SKM-1 (cell line): ENCODE results near the gene CENPT.
A peak's percentile ranks its signal among the peaks of the same experiment; 100 is the strongest.

Experiments used
- DNase-seq: peaks from one replicate; lab custom pipeline; 2025; ENCODE audit not compliant: unreplicated experiment; lab: John Stamatoyannopoulos, UW

The CENPT gene

DNA sequence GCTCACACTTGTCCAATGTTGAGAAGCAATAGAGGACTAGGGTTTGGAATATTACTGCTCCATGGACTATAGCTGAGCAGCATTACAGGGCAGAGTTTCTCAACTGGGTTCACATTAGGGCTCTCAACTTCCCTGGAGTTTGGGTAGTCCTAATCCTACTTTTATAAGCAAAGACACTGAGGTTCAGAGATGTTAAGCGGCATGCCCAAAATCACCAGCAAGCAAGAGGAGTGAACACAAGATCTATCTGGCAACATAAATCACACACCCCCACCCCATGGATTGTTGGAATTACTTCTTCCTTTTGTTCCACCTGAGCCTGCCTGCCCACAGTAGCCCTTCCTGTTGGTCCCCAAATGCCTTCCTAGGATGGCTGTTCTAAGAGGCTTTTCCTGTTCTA is 35.6 kb downstream of the CENPT start:
- no peak for DNase-seq

DNA sequence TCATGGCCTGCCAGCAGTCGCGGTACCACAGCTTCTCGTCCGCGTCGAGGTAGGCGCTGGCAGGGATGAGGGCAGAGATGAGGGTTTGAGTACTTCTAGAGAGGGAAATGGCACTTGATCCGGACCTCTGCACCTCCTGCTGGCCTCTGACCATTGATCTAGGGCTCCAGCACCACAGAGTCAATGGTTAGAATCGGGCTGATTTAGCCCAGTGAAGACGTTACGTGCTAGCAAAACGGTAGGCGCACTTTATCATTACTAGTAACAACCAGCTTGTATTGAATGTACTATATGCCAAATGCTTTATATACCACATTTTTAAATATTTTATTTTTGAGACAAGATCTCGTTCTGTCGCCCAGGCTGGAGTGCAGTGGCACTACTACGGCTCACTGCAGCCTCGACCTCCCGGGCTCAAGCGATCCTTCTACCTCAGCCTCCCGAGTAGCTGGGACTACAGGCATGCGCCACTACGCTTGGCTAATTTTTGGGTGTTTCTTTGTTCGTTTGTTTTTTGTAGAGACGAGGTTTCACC is 40.3 kb downstream of the CENPT start:
- no peak for DNase-seq

DNA sequence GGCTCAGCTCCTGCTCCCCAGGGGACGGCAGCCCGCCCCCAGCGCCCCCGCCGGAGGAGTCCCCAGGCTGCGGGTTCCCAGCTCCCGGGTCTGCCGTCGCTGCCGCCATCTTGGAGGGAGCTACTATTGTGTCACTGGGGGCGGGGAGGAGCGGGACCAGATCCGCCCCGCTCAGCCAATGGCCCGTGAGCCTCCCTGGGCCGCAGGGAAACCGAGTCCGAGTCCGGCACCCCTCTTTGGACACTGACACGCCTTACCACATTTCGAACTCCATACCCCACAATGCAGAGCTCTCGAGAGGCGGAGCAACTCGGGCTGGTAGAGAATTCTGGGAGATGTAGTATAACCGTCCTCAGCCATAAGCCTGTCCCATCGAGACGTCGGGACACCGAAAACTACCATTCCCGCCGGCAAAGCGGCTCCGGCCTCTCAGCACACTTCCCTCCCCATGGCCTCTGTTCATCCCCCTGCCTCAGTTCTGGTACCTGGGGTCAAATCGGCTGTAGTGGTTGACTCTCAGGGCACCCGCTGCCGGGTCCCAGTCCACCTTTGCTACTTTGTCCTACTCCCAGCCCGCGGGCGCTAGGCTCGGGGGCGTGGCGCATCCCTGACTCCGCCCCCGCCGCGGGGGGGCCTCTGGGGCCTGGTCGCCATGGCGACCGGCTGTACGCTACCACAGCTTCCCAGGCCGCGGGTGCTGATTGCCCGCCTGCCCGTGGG is 40.9 kb downstream of the CENPT start, which contains the start of the genes RANBP10 and TSNAXIP1:
RANBP10 (minus strand) TSS at position 133 of the 720 bp plus-strand sequence; CDS start at position 109, 24 bp downstream.
TSNAXIP1 (plus strand) TSS at position 462 of the 720 bp plus-strand sequence. CDS start 261 bp downstream, outside the sequence.
- DNase-seq, result peak; percentile 99

DNA sequence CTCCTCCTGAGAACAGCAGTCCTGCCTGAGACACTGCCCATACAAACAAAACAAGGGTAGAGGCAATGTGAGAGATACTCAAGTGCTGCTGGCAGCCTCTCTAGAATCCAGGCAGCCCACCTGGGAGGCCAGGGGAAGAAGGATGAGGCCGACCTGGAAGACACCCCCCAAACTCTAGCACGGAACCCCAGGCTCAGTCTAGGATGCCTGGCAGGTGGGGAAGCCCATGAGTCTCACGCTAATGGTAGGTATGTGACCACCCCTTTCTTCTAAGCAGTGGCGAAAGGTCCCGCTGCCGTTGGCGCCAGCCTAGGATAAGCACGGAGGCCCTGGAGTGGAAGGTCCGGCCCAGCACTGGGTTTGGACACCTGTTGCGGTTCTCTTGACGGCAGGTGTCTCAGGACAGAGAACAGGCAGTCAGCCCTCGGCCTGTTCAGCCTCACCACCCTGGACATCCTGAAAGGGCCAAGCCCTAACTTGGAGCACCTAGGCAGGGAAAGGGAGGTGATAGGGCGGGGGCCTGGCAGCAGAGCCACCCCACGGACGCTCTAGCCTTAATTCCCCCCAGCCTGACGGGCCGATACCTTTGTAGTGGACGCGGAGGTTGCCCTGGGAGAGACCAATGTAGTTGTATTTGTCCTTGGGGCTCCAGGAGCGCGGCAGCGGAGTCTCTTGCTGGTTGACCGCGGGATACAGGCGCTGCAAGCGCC is 41.6 kb downstream of the CENPT start:
- DNase-seq, result no peak

DNA sequence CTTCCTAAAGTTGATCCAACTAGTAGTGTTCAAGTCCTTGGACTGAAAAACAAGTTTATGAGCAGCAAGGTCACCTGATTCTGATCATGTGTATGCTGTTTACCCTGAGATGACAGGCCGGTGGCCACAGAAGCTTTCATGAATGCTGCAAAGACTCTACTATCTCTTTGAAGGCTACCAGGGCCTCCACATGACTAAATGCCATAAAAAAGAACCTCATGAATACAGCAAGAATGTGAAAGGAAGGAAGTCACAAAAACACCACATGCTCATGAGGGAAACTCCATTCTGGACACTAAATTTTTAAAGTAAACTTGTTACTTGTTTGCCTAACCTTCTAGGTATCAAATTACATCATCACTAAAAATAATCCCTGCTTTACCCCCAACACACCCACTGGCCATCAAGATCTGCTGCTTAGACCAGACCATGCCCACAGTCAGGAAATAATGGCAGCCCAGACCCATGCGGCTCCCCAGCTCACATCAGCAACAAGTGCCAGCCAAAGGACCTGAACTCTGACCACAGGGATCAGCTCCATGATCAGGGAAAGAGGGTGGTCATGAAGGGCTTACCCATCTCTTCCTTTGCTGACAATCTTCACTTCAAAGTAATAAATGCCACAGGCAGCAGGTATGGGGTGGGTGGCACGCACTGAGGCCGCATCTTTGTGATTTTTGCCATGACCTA is 42.5 kb downstream of the CENPT start:
- no peak for DNase-seq

DNA sequence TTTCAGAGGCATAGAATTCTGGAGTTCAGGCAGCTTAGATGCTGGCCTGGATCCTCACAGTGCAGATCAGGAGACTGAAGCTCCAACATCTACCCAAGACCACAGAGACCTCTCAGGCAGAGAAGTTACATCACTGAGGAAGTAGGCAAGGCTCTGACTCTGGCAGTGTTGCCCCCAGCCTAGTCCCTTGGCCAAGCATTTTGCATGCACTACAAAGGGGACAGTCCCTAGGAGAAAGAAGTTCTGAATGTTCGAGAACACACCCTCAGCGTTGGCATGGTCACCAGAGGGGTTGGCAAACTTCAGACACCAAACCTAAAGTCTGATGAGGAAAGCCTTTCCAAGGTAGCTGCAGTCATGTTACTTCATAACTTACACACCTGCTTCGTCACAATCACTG is 43.6 kb downstream of the CENPT start:
- DNase-seq, result no peak

DNA sequence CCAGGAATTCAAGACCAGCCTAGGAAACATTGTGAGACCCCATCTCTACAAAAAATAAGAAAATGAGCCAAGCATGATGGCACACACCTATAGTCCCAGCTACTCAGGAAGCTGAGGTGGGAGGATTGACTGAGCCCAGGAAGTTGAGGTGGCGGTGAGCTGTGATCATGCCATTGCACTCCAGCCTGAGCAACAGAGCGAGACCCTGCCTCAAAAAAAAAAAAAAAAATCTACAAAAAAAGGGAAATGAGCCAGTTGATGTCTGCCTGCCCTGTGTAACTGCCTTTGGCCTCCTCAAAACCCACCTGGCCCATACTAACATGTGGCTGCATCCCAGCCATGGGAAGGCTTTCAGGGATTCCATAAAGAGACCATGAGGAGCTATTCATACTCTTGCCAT is 45.6 kb downstream of the CENPT start:
- no peak for DNase-seq

DNA sequence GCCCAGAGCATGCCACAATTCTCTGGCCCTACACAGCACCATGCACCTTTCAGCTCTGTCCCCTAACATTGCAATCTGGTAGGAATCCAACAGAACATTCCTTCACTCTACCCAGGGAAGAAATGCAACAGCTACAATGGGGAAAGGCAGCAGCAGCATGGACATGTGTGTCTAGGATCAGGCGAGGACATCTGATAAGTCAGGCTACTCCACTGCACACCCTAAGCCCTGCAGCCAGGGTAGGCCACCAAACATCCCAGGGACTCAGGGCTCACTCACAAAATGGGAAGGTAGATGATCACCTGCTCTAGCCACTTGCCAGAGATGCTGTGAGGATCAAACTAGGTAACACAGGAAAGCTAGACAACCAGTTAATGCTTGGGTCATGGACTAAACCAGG is 46.3 kb downstream of the CENPT start:
- DNase-seq, result no peak

DNA sequence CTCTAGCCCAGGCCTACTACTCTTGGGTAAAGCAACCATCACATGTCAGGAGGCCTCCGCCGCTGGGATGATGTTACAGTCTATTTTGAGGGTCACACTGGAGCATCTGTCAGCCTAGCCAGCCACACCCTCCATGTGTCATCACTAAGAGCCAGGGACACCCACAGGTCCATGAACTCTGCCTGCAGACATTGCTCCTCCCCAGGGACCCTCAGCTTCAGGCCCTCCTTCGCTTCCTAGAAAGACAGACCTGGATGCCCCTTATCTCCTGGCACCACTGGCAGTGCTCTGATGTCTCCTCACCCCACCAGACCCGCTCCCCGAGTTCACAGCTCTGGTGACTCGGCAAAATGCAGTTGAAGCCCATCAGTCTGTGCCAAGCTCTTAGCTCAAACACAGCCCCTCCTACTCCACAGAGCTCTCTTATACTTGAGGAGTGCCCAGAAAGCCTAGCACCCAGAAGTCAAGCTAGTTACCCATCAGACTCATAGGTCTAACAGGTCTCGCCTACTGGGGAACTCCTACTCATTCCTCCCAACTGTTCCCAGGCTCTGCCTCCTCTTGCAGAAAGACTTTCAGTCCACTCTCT is 47.1 kb downstream of the CENPT start:
- no peak for DNase-seq

DNA sequence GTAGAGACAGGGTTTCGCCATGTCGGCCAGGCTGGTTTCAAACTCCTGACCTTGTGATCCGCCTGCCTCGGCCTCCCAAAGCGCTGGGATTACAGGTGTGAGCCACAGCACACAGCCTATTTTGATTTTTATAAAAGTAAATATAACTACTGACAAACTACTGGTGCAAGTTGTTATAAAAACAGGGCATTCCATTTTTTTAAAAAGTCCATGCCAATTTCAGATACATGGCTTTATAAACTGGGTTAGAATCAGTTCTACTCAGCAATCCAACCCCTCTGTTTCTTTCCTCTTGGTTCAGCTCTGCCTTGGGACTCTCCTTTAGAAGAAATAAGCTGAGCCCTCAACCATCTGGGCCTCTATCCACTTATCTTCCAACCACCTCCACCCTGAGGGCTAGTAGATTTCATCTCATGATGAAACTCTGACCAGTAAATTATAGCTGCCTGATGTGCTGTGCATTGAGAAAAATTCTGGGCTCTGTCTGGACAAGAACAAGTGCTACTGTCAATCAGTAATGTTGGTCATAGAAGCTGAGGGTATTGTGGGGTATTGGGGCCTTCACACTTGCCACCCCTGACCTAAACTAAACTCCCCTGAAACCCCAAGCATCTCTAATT is 51.3 kb downstream of the CENPT start:
- DNase-seq, result no peak

DNA sequence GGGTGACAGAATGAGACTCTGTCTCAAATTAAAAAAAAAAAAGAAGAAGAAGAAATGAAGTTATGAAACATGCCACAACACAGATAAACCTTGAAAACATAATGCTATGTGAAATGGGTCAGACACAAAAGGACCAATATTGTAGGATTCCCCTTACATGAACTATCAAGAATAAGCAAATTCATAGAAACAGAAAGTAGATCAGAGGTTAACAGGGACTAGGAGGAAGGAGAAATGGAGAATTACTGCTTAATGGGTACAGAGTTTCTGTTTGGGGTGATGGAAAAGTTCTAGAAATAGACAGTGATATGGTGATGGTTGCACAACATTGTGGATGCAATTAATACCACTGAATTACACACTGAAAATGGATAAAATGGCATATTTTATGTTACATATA is 57.4 kb downstream of the CENPT start:
- DNase-seq, result no peak

DNA sequence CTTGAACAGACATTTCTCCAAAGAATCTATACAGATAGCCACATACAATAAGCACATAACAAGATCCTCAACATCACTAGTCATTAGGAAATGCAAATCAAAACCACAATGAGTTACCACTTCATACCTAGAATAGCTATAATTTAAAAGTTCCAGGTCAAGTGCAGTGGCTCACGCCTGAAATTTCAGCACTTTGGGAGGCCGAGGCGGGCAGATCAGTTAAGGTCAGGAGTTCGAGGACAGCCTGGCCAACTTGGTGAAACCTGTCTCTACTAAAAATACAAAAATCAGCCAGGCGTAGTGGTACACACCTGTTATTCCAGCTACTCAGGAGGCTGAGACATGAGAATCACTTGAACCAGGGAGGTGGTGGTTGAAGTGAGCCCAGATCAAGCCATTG is 61.0 kb downstream of the CENPT start:
- DNase-seq, result no peak

DNA sequence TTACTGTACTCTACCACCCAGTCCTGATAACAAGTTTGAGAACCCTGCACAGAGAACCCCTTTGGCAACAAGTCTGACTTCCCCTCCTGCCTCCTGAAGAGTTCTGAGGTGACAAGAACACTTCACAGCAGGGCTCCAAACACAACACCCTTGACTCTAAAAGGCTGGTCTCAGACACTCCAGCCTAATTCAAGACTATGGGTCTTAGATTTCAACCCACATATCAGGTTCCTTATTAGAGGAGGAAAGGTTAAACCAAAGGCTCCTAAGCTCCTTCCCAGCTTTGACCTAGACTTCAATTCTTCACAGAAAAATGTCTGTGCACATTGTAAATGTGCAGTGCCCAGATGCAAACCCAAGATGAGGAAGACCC is 64.2 kb downstream of the CENPT start:
- DNase-seq, result no peak

DNA sequence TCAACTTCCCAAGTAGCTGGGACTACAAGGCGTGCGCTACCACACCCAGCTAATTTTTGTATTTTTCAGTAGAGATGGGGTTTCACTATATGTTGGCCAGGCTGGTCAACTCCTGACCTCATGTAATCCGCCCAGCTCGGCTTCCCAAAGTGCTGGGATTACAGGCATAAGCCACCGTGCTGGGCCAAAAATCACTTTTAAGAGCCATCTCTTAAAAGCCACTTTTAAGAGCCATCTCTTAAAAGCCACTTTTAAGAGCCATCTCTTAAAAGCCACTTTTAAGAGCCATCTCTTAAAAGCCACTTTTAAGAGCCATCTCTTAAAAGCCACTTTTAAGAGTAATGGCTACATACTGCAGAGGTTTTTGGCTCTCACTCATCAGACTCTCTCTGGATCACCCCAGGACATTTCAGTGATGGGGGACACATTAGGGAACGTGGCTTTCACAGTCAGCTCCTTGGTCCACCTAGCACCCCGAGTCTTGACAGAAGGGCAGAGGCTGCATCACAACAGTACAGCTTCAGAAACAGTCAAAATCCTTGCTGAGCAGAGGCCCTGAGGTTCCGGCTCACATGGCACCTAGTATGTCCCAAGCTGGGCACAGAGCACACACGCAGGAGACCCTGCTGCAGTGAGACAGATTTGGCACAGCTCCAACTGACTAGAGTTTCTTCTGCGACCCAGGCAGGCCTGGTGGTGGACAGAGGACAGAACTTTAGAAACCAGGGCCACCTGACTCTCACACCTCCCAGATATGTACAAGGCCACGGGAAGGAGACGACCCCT is 64.7 kb downstream of the CENPT start:
- no peak for DNase-seq

DNA sequence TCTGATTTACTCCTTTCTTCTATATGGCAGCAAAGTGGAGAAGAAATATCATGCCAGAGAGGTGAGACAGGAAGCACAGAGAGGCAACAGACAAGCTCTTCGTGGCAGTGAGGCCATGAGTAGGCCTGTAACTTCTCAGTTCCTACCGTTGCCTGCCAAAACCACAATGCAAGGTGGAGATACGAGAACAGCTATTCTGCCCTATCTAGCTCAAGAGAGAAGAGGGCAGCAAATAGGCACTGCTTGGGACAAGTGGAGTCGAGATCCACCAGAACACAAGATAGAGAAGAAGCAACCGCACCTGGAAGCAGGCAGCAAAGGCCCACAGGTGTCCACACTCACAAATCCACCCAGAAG is 66.0 kb downstream of the CENPT start:
- no peak for DNase-seq

DNA sequence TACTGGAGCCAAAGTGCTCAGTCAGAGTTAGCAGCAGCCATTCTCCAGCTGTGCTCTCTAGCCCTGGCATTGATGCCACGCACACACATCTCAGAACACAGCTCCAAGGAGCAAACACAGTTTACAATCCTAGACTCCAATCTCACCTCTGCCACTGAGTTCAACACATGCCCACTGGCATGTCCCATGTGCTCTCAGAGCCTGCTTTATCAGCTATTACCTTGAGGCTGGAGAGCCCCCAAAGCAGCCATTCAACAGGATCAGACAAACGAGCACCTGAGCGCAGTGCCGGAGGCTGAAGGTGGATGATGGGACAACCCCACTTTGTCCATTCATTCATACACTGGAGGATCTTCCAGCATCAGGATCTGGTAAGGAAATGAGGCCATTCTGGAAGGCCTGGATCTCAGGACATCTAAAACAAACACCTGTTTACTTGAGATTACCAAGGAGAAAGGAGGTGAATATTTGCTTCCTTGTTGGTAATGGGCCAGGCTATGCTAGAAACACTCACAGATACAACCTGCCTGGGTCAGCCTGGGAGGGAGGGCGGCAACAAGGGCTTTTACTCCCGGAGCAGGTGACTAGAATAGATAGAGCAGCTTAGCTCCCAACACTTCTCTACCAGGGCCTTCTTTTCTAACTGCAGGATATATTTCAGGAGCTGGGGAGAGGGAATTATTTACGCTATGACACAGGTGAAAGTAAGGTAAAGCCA is 66.5 kb downstream of the CENPT start:
- no peak for DNase-seq

DNA sequence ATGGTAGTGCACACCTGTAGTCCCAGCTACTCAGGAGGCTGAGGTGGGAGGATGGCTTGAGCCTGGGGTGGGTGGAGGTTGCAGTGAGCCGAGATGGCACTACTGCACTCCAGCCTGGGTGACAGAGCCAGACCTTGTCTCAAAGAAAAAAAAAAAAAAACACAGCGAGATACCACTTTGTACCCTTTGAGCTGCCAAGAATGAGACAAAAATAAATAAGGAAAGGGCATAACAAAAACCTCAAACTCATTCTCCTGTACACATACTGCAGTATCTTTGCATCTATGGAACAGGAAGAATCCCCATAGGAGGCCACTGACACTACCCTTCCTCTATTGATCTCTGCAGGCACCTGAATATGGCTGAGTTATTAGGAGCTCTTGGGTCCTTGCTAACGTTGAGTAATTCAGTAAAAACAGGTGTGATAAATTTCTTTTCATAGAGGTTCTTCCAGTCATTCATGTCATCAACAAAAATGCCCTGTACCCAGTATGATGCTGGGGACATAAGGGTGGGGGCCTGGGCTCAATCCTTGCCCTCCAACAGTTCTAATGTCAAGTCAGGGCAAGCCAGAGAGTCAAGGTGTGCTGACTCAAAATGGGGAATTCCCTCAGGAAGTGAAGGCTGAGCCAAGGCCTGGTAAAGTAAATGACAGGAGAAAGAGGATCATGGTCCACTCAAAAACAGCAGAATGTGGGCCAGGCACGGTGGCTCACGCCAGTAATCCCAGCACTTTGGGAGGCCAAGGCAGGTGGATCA is 68.1 kb downstream of the CENPT start:
- DNase-seq, result no peak
